ENCODE results near the gene PADI4.
"Not testable (repeated sequence)": the region's sequence is repeated elsewhere in the genome, so short reads cannot be mapped to it uniquely, and the experiment has no call there.

Gene PADI4

GRCh38 chr1:17314491-17314971, 6.5 kb downstream of the PADI4 start:
- DNase-seq = no peak

GRCh38 chr1:17315542-17316130, 7.6 kb downstream of the PADI4 start:
- DNase-seq = no peak

GRCh38 chr1:17316704-17317103, 8.7 kb downstream of the PADI4 start:
- DNase-seq = no peak

GRCh38 chr1:17318262-17318661, 10.3 kb downstream of the PADI4 start:
- no peak for DNase-seq

GRCh38 chr1:17319561-17320350, 11.8 kb downstream of the PADI4 start:
- DNase-seq = no peak

- not testable (repeated sequence) for DNase-seq
Observed at GRCh38 chr1:17321857-17322390, 13.9 kb downstream of the PADI4 start.

- DNase-seq = no peak
Observed at GRCh38 chr1:17328855-17329254, 20.9 kb downstream of the PADI4 start.

GRCh38 chr1:17329610-17330009, 21.6 kb downstream of the PADI4 start:
- no peak for DNase-seq

GRCh38 chr1:17330856-17331255, 22.9 kb downstream of the PADI4 start:
- no peak for DNase-seq

GRCh38 chr1:17333081-17333480, 25.1 kb downstream of the PADI4 start:
- no peak for DNase-seq

GRCh38 chr1:17335821-17336710, 28.1 kb downstream of the PADI4 start:
- DNase-seq = peak; percentile 80

GRCh38 chr1:17338706-17339493, 30.9 kb downstream of the PADI4 start:
- DNase-seq = no peak

GRCh38 chr1:17339521-17339920, 31.5 kb downstream of the PADI4 start:
- DNase-seq = no peak

GRCh38 chr1:17340358-17340757, 32.4 kb downstream of the PADI4 start:
- DNase-seq = no peak

GRCh38 chr1:17342014-17342441, 34.0 kb downstream of the PADI4 start:
- DNase-seq = no peak

GRCh38 chr1:17345506-17345905, 37.5 kb downstream of the PADI4 start:
- DNase-seq = not testable (repeated sequence)

- DNase-seq = no peak
Observed at GRCh38 chr1:17346046-17346789, 38.2 kb downstream of the PADI4 start.

GRCh38 chr1:17347769-17348592, 40.0 kb downstream of the PADI4 start:
- peak; percentile 8 for DNase-seq

GRCh38 chr1:17348593-17349234, 40.7 kb downstream of the PADI4 start:
- DNase-seq = no peak

- no peak for DNase-seq
Observed at GRCh38 chr1:17350083-17350482, 42.1 kb downstream of the PADI4 start.
